HFFc6 (cell line): ENCODE measurements around the gene TNPO2. TPM values are rescaled to one million over a fixed set of nuclear protein-coding genes. Genes with fewer than 3 reads are reported as not detected.

Experiments used
- DNase-seq: peaks from one replicate; pipeline ENCODE4 v3.0.0-alpha.2; 2018
- H3K27ac Mint-ChIP-seq: 2 replicates; pipeline ENCODE4 v1.8.0; 2020; ENCODE audit warnings: mild to moderate bottlenecking, mixed read lengths
- H3K27me3 Mint-ChIP-seq: 2 replicates; pipeline ENCODE4 v1.8.0; 2021; ENCODE audit warnings: mild to moderate bottlenecking, moderate library complexity, mixed read lengths; ENCODE audit not compliant: insufficient read depth
- H3K36me3 Mint-ChIP-seq: 2 replicates; pipeline ENCODE4 v1.8.0; 2021; ENCODE audit warnings: low read depth, mixed read lengths
- H3K4me1 Mint-ChIP-seq: 2 replicates; pipeline ENCODE4 v1.8.0; 2020; ENCODE audit warnings: low read depth, mixed read lengths
- H3K4me3 Mint-ChIP-seq: 2 replicates; pipeline ENCODE4 v1.8.0; 2020; ENCODE audit warnings: mild to moderate bottlenecking, moderate library complexity, mixed read lengths
- H3K9me3 Mint-ChIP-seq: 2 replicates; pipeline ENCODE4 v1.8.0; 2020; ENCODE audit warnings: mild to moderate bottlenecking, mixed read lengths
- total RNA-seq, 6 experiments: library from RNA; stranded (reverse); fragmentation: NEBNext Ultra II Directional; extraction: Animal tissue kit (Norgen Biotek cat#: 25700); gene quantifications; 2 replicates in 1 of 6; 3 replicates in 5 of 6; pipeline ENCODE4 v1.2.3, GENCODE V29; 2021
- TF ChIP-seq, protein P1 (sequence below): fragments of 200-600 bp; sonication (generic); IDR thresholded peaks from 2 replicates; pipeline ENCODE4 v1.5.0; 2021; ENCODE audit warnings: antibody characterized with exemption, mild to moderate bottlenecking

Gene TNPO2
- total RNA-seq, 6 experiments from 2014 or later = 56.8 to 78.7 (median 66.0) TPM

- DNase-seq = no peak
- H3K4me3 Mint-ChIP-seq = no peak overlapping the region
These were observed 51.0 kb downstream of the TNPO2 start for GRCh38 chr19:12672744-12673143.

DNA sequence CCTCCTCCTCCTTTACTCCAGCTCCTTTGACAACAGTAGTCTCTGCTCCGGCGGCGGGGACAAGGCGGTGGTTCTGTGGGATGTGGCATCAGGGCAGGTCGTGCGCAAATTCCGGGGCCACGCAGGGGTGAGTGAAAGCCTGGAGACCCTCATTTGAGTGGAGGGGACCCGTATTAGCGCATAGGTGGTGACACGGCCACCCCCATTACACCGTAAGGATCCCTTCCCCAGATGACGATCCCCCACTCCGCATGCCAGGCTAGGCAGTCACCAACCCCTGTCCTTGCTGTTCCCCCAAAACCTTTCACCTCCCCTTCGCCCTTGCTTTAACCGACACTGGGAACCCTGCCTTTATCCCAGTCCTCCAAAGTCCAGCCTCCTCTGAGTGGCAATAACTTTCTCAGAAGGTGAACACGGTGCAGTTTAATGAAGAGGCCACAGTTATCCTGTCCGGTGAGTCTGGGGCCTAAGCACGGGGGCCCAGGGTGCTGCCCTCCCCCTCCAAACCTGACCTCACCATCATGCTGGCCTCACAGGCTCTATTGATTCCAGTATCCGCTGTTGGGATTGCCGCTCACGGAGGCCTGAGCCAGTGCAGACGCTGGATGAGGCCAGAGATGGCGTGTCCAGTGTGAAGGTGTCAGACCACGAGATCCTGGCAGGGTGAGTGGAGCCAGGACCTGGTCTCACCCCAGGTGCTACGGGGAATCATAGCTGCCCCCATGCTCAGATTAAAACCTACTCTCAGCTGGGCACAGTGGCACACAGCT, 53.4 kb downstream of the TNPO2 start:
- Mint-ChIP-seq H3K36me3 (peaks cover 13% of the 10 kb centered on the region), H3K27ac (peak overlapping the region; percentile 100), H3K4me1 (peaks cover 45% of the 10 kb centered on the region), H3K4me3 (peak overlapping the region; percentile 95), H3K27me3 (peaks cover 4% of the 10 kb centered on the region), H3K9me3 (no peaks in the 10 kb centered on the region)
- DNase-seq = no peak
- TF ChIP-seq, protein P1, sequence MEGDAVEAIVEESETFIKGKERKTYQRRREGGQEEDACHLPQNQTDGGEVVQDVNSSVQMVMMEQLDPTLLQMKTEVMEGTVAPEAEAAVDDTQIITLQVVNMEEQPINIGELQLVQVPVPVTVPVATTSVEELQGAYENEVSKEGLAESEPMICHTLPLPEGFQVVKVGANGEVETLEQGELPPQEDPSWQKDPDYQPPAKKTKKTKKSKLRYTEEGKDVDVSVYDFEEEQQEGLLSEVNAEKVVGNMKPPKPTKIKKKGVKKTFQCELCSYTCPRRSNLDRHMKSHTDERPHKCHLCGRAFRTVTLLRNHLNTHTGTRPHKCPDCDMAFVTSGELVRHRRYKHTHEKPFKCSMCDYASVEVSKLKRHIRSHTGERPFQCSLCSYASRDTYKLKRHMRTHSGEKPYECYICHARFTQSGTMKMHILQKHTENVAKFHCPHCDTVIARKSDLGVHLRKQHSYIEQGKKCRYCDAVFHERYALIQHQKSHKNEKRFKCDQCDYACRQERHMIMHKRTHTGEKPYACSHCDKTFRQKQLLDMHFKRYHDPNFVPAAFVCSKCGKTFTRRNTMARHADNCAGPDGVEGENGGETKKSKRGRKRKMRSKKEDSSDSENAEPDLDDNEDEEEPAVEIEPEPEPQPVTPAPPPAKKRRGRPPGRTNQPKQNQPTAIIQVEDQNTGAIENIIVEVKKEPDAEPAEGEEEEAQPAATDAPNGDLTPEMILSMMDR = no peak

More at GRCh38 chr19:12672744-12673143, 51.0 kb downstream of the TNPO2 start:
- H3K36me3 Mint-ChIP-seq = peaks cover 13% of the 10 kb centered on the region
- H3K27me3 Mint-ChIP-seq = peaks cover 4% of the 10 kb centered on the region
- H3K9me3 Mint-ChIP-seq = no peaks in the 10 kb centered on the region
- peaks cover 25% of the 10 kb centered on the region for H3K4me1 Mint-ChIP-seq
- TF ChIP-seq, protein P1 = no peak
- no peak overlapping the region for H3K27ac Mint-ChIP-seq

DNA sequence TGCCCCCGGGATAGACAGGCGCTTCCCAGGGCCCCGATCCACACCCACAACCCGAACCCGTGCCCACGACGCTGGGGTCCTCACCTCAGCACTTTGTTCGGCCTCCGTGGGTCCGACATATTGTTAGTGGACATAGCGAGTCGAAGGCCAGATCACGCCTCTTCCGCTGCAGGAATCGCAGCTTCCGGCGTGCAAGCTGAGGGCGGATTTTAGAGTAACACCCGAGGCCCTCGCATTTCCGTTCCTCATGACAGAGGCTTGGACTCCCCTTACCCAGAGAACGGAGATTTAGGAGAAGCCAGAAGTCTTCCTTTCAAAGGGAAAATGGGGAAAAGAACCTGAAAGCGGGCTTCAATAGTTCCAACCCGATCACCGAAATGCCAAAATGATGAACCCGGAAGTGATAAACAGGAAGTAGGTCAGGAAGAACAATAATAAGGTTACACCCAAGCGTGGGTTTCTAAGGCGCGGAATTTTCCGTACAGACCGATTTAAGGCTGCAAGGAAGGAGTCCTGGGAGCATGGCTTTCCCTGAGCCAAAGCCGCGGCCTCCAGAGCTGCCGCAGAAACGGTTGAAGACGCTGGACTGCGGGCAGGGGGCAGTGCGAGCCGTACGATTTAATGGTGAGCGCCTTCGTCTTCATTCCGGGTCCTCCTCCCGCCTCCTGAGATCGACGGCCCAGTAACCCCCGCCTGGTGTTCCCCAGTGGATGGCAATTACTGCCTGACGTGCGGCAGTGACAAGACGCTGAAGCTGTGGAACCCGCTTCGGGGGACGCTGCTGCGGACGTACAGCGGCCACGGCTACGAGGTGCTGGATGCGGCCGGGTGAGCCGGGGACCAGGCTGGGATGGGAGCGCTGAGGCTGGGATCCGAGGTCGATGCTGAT, 54.2 kb downstream of the TNPO2 start:
- DNase-seq = peak; percentile 68
- Mint-ChIP-seq H3K4me1 (peaks cover 45% of the 10 kb centered on the region), H3K27me3 (peaks cover 4% of the 10 kb centered on the region; the same call in 1 of the 2 replicates), H3K27ac (peak overlapping the region; percentile 100), H3K9me3 (no peaks in the 10 kb centered on the region), H3K36me3 (peaks cover 10% of the 10 kb centered on the region), H3K4me3 (peak overlapping the region; percentile 95)
- TF ChIP-seq, protein P1 = peak; percentile 46

DNA sequence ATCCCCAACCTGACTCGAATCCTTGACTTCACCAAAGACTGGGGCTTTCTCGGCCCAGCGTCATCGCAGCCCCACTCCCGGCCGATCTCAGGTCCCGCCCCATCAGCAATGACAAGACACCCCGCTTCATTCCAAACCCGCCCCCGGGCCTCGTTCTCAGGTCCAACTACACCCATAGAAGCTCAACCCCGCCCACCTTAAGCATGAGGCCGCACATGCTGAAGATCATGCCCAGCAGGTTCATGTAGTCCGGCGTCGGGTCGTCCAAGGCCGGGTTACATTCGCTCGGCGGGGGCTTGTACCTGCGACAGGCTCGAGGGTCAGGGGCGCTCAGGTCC, 54.8 kb downstream of the TNPO2 start:
- peak; percentile 72 for DNase-seq
- peaks cover 4% of the 10 kb centered on the region; the same call in 1 of the 2 replicates for H3K27me3 Mint-ChIP-seq
- no peaks in the 10 kb centered on the region for H3K9me3 Mint-ChIP-seq
- H3K27ac Mint-ChIP-seq = peak overlapping the region; percentile 100
- TF ChIP-seq, protein P1 = no peak
- peak overlapping the region; percentile 95 for H3K4me3 Mint-ChIP-seq
- peaks cover 7% of the 10 kb centered on the region for H3K36me3 Mint-ChIP-seq
- H3K4me1 Mint-ChIP-seq = peaks cover 45% of the 10 kb centered on the region

DNA sequence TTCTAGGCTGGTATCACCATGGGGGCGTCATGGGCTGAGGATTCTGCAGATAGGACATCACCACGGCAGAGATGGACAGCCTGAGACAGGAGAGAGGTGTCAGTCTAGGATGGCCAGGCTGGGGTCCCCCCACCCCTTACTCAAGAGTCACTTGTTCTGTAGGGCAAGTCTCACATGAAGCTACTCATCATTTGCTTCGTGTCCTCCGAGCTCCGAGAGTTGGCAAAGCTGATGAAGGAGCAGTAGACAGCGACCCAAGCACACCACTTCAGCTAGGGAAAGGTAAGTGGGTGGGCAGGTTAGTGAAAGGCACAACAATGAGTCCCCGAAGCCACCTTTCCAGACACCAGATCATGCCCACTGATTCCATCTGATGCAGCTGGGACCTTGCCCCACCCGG, 55.4 kb downstream of the TNPO2 start:
- H3K4me3 Mint-ChIP-seq = peak overlapping the region; percentile 95
- TF ChIP-seq, protein P1 = no peak
- no peak for DNase-seq
- peaks cover 4% of the 10 kb centered on the region; the same call in 1 of the 2 replicates for H3K27me3 Mint-ChIP-seq
- H3K4me1 Mint-ChIP-seq = peaks cover 45% of the 10 kb centered on the region
- H3K27ac Mint-ChIP-seq = peak overlapping the region; percentile 100
- H3K36me3 Mint-ChIP-seq = peaks cover 7% of the 10 kb centered on the region
- H3K9me3 Mint-ChIP-seq = no peaks in the 10 kb centered on the region
